Heart right ventricle (tissue), 16 donors: ENCODE measurements around the gene ZNF710. TPM values are rescaled to one million over a fixed set of nuclear protein-coding genes. Genes with fewer than 3 reads are reported as not detected.

Experiments used
- ATAC-seq, 8 donors: fragments of 200-7000 bp; cut with Tn5 transposase; one replicate each; pipeline ENCODE4 v1.9.1; 2020; ENCODE audit warnings: mild to moderate bottlenecking in 8 of 8, moderate library complexity in 8 of 8, moderate number of reproducible peaks in 1 of 8
- DNase-seq, 2 donors: peaks; one replicate each; pipeline ENCODE4 v3.0.0-alpha.2; 2020
- H3K27ac ChIP-seq, 10 donors: fragments of 200-600 bp; sonication (generic) in 2 of 10; one replicate each; pipeline versions ENCODE4 v1.5.0 to v1.8.0; 2020 to 2022; ENCODE audit warnings: mild to moderate bottlenecking in 3 of 10
- H3K27me3 ChIP-seq, 7 donors: fragments of 200-600 bp; one replicate each; pipeline ENCODE4 v1.8.0; 2021 to 2022; ENCODE audit warnings: mild to moderate bottlenecking in 2 of 7
- H3K36me3 ChIP-seq, 9 donors: fragments of 200-600 bp; sonication (generic) in 1 of 9; one replicate each; pipeline versions ENCODE4 v1.5.0 to v1.8.0; 2020 to 2022; ENCODE audit warnings: mild to moderate bottlenecking in 2 of 9
- H3K4me1 ChIP-seq, 9 donors: fragments of 200-600 bp; sonication (generic) in 1 of 9; one replicate each; pipeline versions ENCODE4 v1.5.0 to v1.8.0; 2020 to 2022; ENCODE audit warnings: mild to moderate bottlenecking in 4 of 9
- H3K4me3 ChIP-seq, 10 donors: fragments of 200-600 bp; sonication (generic) in 2 of 10; one replicate each; pipeline versions ENCODE4 v1.5.0 to v1.8.0; 2020 to 2022; ENCODE audit warnings: mild to moderate bottlenecking in 7 of 10, moderate library complexity in 2 of 10
- H3K9me3 ChIP-seq, 11 donors: fragments of 200-600 bp in 10 of 11; sonication (generic) in 2 of 11; one replicate each; pipeline versions ENCODE4 v1.5.0 to v1.8.0; 2013 to 2022; ENCODE audit warnings: mild to moderate bottlenecking in 2 of 11, control low read depth in 1 of 11, moderate library complexity in 1 of 11
- CTCF ChIP-seq, 9 donors: fragments of 200-600 bp; sonication (generic) in 2 of 9; IDR thresholded peaks; one replicate each; pipeline versions ENCODE4 v1.5.0 to v1.8.0; 2021 to 2022; ENCODE audit warnings: antibody characterized with exemption in 9 of 9, mild to moderate bottlenecking in 5 of 9, moderate library complexity in 1 of 9
- WGBS, 2 donors: extraction: QIAGEN DNeasy Blood & Tissue Kit; methylation state at CpG; one replicate each; pipeline ENCODE4 v1.1.7; 2013; ENCODE audit warnings: inconsistent platforms in 1 of 2; 5-methylcytosine and 5-hydroxymethylcytosine counted together
- intact Hi-C, 10 donors: fragments of 100-400 bp; cut with DNase I; formaldehyde crosslinking; loops; one replicate each; pipeline versions ENCODE4 v1.11.1 to v1.14.2; 2022
- polyA plus RNA-seq, 2 donors: library from polyadenylated mRNA; stranded (reverse); fragments of 200-250 nt; gene quantifications; one replicate each; pipeline ENCODE4 v1.2.3, GENCODE V29; 2013
- total RNA-seq, 10 donors: library from RNA; stranded (reverse); fragmentation: NEBNext Ultra II Directional in 3 of 10; extraction: Animal tissue kit (Norgen Biotek cat#: 25700) in 3 of 10; gene quantifications; one replicate each; pipeline versions ENCODE4 v1.2.1 to v1.2.4, GENCODE V29; 2021 to 2023
- donor health status: Arrhythmogenic right ventricular cardiomyopathy.
- donor health status: ischemic (EF 13 %, LVEDD 7.1; RV severe dilation, severe dysfunction).
- donor health status: healthy with polysubstance abuse.
- donor health status: DM: no; HTN: yes; CAD: no.
- donor health status: DM: no; HTN: no; CAD: no.
- donor health status: ischemic (EF 25% LVEDD 6.9; RV normal size, moderate dysfunction).
- donor health status: ischemic (EF 25% LVEDD 5.7; RV mildly dilated, moderate dysfunction).
- donor health status: healthy.
- donor health status: DM: yes; HTN: yes; CAD: no.
- donor health status: Ischemic cardiomyopathy.
- donor health status: ischemic (EF 35%, LVEDD 5.7; RV mildly dilated, moderate dysfunction).
- donor health status: nonischemic (EF 11% LVEDD 7.7; RV severe dilation, severe dysfunction).
- donor health status: DM: yes; HTN: yes; CAD: no.
- donor health status: PGD.
- donor health status: ischemic (EF 29% LVEDD 5.4; RV normal size, mild dysfunction).
- donor health status: nonischemic (EF 23%, LVEDD 6.1; RV moderate dilation, normal function).

ZNF710 gene
- total and polyA plus RNA-seq, 12 donors, result 2.8 to 19.8 (median 3.9) TPM

- peak overlapping the region in 9 of 10 donors; percentile 50 to 100 (median 99) for H3K27ac ChIP-seq
- H3K4me1 ChIP-seq, result peaks cover 5 to 86% (median 71%) of the 10 kb centered on the region in 9 donors
- intact Hi-C loops, result loop anchor here in 2 of 10 donors (5.0 to 10.0 kb wide), 2 partner anchors 125 to 132 kb away; partner anchors contain the start of genes CIB1 (in 1 of the 2) and GDPGP1 (in 1 of the 2)
- WGBS, 2 donors, result 36 to 60% methylated on average over 11 of the region's 11 CpGs
- H3K36me3 ChIP-seq, result peaks cover 0 to 5% (median 0%) of the 10 kb centered on the region in 9 donors
- H3K4me3 ChIP-seq, result peak overlapping the region in 7 of 10 donors; percentile 10 to 98 (median 95)
- no peak for TF ChIP-seq CTCF (IDR thresholded peaks at IDR 0.05)
- DNase-seq (no peak), ATAC-seq (peak in 3 of 8 donors; percentile 14 to 27 (median 18))
- no peaks in the 10 kb centered on the region for H3K27me3 ChIP-seq
- H3K9me3 ChIP-seq, result no peaks in the 10 kb centered on the region
These were observed 99.0 kb downstream of the ZNF710 start for GRCh38 chr15:90099868-90100831.

GRCh38 chr15:90101130-90101968, 100.2 kb downstream of the ZNF710 start:
- intact Hi-C loops, result loop anchor here in 1 of 10 donors (5.0 kb wide), 1 partner anchor 131 kb away; the partner anchor contains the start of genes CIB1 and GDPGP1
- TF ChIP-seq CTCF (IDR thresholded peaks at IDR 0.05), result no peak
- peak; percentile 23 to 60 (median 44) for ATAC-seq
- WGBS, 2 donors, result 8 to 9% methylated on average over 40 of the region's 40 CpGs
- Histone ChIP-seq H3K4me3 (peak overlapping the region; percentile 64 to 100 (median 93)), H3K27me3 (no peaks in the 10 kb centered on the region), H3K9me3 (no peaks in the 10 kb centered on the region), H3K36me3 (peaks cover 0 to 2% (median 0%) of the 10 kb centered on the region in 9 donors), H3K27ac (peak overlapping the region; percentile 97 to 100 (median 99)), H3K4me1 (peaks cover 5 to 84% (median 59%) of the 10 kb centered on the region in 9 donors)
- peak; percentile 67 to 74 for DNase-seq

GRCh38 chr15:90101969-90102890, 101.1 kb downstream of the ZNF710 start, which contains the start of gene IDH2:
Gene IDH2, minus strand, starts transcription at chr15:90102468. Its CDS starts 78 bp downstream, at chr15:90102390.
- Histone ChIP-seq H3K4me1 (peaks cover 5 to 80% (median 50%) of the 10 kb centered on the region in 9 donors), H3K4me3 (peak within 1 kb of the TSS; percentile 64 to 100 (median 93)), H3K27me3 (no peaks in the 10 kb centered on the region), H3K36me3 (peaks cover 0 to 2% (median 0%) of the 10 kb centered on the region in 9 donors), H3K9me3 (no peaks in the 10 kb centered on the region), H3K27ac (peak within 1 kb of the TSS; percentile 97 to 100 (median 99))
- DNase-seq (peak; percentile 75 to 86), ATAC-seq (peak; percentile 75 to 94 (median 82))
- peak in 1 of 9 donors; percentile 4 for TF ChIP-seq CTCF (IDR thresholded peaks at IDR 0.05)
- WGBS, 2 donors, result 0 to 2% methylated on average over 77 to 104 of the region's 104 CpGs
- intact Hi-C loops, result loop anchor here in 1 of 10 donors (5.0 kb wide), 1 partner anchor 130 kb away; the partner anchor contains the start of genes CIB1 and GDPGP1
